Transverse colon (tissue), 3 donors: Measurements from ENCODE around the gene HSD17B3.

ENCODE experiments used
- POLR2A ChIP-seq: fragments of 450-650 bp; IDR thresholded peaks from one replicate; pipeline ENCODE4 v1.6.1; 2016; ENCODE audit warnings: antibody characterized with exemption, mild to moderate bottlenecking, moderate library complexity
- TF ChIP-seq, protein P1 (sequence below), 5 experiments: fragments of 200-600 bp in 3 of 5; fragments of 450-650 bp in 2 of 5; sonication (generic) in 3 of 5; IDR thresholded peaks; 1 replicate in 2 of 5; 2 replicates in 3 of 5; pipeline ENCODE4 v1.5.1; 2016 to 2017; ENCODE audit warnings: antibody characterized with exemption in 5 of 5, inconsistent platforms in 3 of 5, mild to moderate bottlenecking in 2 of 5, moderate library complexity in 1 of 5

DNA sequence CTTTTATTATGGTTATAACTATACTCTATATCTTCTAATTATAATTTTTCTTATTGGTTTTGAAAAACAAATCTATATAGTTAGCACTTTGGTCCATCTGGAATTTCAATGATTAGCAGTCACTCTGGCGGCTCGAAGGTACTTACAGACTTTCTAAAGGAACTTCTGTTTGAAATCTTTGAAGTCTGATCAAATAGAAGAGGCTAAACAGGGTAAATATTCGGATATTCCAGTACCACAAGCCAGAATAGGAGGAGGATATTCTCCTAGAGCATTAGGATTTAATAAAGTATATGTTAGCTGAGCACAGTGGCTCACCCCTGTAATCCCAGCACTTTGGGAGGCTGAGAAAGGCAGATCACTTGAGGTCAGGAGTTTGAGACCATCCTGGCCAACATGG is 38.7 kb upstream of the HSD17B3 start:
- no peak for TF ChIP-seq POLR2A
- TF ChIP-seq, protein P1, sequence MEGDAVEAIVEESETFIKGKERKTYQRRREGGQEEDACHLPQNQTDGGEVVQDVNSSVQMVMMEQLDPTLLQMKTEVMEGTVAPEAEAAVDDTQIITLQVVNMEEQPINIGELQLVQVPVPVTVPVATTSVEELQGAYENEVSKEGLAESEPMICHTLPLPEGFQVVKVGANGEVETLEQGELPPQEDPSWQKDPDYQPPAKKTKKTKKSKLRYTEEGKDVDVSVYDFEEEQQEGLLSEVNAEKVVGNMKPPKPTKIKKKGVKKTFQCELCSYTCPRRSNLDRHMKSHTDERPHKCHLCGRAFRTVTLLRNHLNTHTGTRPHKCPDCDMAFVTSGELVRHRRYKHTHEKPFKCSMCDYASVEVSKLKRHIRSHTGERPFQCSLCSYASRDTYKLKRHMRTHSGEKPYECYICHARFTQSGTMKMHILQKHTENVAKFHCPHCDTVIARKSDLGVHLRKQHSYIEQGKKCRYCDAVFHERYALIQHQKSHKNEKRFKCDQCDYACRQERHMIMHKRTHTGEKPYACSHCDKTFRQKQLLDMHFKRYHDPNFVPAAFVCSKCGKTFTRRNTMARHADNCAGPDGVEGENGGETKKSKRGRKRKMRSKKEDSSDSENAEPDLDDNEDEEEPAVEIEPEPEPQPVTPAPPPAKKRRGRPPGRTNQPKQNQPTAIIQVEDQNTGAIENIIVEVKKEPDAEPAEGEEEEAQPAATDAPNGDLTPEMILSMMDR (IDR thresholded peaks at IDR 0.05), result no peak
